ENCODE results near the gene ARFGEF3.

DNA sequence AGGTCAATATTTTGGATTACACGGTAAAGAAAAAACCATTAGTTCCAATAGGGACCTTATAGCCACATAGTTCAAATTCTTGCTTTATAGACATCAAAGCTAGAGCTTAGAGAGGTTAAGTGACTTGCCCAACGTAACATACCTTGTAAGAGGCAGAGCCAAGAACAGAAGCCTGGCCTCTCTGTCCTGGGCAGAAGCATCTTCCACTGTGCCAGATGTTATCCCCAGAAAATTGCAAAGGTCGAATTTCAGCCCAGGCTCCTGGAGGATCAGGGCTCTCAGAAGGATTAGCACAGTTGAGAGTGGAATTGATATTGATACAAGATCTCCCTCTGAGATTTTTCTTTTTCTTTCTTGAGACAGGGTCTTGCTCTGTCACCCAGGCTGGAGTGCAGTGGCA is 222.0 kb downstream of the ARFGEF3 start:
- no peak for TF ChIP-seq EZH2 (IDR thresholded peaks at IDR 0.05; ENCODE audit: borderline replicate concordance, insufficient read depth, low read depth, low read length, poor library complexity, severe bottlenecking)
- TF ChIP-seq, protein P1, sequence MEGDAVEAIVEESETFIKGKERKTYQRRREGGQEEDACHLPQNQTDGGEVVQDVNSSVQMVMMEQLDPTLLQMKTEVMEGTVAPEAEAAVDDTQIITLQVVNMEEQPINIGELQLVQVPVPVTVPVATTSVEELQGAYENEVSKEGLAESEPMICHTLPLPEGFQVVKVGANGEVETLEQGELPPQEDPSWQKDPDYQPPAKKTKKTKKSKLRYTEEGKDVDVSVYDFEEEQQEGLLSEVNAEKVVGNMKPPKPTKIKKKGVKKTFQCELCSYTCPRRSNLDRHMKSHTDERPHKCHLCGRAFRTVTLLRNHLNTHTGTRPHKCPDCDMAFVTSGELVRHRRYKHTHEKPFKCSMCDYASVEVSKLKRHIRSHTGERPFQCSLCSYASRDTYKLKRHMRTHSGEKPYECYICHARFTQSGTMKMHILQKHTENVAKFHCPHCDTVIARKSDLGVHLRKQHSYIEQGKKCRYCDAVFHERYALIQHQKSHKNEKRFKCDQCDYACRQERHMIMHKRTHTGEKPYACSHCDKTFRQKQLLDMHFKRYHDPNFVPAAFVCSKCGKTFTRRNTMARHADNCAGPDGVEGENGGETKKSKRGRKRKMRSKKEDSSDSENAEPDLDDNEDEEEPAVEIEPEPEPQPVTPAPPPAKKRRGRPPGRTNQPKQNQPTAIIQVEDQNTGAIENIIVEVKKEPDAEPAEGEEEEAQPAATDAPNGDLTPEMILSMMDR (IDR thresholded peaks at IDR 0.05): no peak
